ENCODE results near the gene IL1F10.
A peak's percentile ranks its signal among the peaks of the same experiment; 100 is the strongest.
"Not testable (repeated sequence)": the region's sequence is repeated elsewhere in the genome, so short reads cannot be mapped to it uniquely, and the experiment has no call there.

IL1F10 gene

DNA sequence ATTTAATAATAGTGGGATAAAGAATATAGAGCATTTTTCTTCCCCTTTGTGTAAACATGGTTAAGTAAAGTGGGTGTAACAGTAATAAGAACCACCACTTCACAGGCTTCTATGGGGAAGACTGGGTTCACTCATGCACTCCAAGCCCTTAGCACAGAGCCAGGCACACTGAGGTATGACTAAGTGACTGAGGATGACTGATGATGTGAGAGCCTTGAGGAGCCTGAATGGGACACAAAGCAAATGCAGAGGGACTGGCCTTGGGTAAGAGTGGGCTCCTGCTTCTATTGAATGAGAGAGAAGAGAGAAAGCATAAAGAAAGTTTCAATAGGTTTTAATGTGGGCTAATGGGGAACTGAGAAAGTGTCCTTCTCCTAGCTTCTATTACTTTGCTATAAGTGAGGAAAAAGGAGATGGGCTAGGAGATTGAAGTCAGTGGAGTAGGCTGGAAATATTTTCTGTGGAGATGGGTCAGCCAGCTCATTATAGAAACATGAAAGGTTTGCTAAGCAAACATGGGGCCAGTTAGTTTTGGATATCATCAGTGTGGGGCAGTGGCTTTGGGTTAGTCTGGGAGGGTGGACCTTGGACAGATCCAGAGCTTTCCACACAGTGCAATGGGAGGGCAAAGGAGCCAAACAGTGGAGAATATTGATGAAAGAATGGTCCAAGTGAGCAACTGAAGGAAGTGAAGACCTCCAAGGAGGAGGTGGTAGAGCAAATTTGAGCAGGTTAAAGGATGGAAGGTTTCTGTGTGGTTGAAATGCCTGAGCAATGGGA is 20.6 kb downstream of the IL1F10 start:
- DNase-seq (ENCODE audit: low read depth) = no peak
- no peak for TF ChIP-seq CTCF (conservative IDR thresholded peaks at IDR 0.05; ENCODE audit: low read length)
- H3K4me3 ChIP-seq (ENCODE audit: low read length) = no peak overlapping the region

DNA sequence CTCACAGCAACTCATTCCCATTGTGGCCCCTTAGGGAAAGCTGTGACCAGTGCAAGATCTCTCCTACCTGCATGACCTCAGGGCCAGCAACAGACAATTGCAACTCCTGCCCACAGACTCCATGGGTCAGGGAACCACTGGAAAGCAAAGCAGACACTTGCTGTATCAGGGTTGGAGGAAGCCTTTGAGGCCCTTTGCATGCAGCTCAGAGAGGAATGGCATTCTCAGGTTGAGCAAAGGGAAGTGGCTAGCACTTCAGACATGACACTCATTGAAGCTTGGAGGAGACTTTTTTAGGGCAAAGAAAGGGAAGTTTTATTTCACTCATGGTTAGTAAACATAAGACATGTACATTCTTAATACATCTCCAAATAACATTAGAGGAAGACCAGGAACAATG is 22.1 kb downstream of the IL1F10 start:
- DNase-seq (ENCODE audit: low read depth) = no peak
- no peak for TF ChIP-seq CTCF (conservative IDR thresholded peaks at IDR 0.05; ENCODE audit: low read length)
- H3K4me3 ChIP-seq (ENCODE audit: low read length) = no peak overlapping the region

GRCh38 chr2:113091231-113091896 is 23.6 kb downstream of the IL1F10 start:
- no peak overlapping the region for H3K4me3 ChIP-seq (ENCODE audit: low read length)
- TF ChIP-seq CTCF (conservative IDR thresholded peaks at IDR 0.05; ENCODE audit: low read length) = no peak
- no peak for DNase-seq (ENCODE audit: low read depth)

DNA sequence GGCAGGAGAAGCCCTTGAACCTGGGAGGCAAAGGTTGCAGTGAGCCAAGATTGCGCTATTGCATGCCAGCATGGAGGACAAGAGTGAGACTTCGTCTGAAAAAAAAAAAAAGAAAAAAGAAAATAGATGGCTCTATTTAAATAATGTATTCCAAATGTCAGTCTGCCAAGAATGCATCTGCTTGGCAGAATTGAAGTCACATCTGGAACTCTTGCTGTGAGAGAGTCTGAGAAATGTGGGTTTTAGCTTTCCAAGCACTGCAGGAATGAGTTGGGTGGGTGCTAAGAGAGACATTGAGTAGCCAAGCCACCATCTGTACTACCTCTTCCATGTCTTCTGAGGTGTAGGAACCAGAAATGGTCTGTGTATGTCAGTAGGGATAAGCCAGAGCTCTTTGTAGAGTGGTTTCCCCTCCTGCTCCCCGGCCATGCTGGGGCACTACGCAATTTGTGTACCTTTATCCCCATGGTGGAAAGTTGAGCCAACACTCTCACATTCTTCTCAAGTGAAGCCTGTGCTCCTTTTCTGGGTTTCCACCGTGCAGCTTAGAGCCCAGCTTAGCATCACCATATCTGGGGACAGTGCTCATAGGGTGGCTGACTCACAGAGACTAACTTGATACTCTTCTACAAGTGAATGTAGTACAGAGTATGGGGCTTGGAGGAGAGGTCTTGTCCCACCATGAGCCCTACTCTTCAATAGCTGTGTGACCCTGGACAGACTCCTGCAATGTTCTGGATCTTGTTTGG is 25.3 kb downstream of the IL1F10 start:
- DNase-seq (ENCODE audit: low read depth) = peak; percentile 40
- TF ChIP-seq CTCF (conservative IDR thresholded peaks at IDR 0.05; ENCODE audit: low read length) = no peak
- no peak overlapping the region for H3K4me3 ChIP-seq (ENCODE audit: low read length)

DNA sequence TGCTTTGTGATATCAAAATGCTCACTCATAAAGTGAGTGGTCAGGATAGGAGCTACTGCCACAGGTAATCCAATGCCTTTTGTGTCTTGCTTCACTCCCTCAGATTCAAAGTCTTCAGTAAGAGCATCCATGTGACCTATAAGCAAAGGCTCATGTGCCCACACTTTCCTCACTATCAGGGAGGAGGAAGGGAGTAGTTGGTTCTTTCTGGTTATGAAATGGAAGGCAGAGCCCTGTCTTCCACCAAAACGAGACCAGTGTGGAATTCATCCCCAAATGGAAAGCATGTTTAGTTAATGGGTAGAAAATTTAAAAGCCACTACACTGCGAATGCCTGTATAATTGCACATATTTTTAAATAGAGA is 25.8 kb downstream of the IL1F10 start:
- no peak for TF ChIP-seq CTCF (conservative IDR thresholded peaks at IDR 0.05; ENCODE audit: low read length)
- no peak overlapping the region for H3K4me3 ChIP-seq (ENCODE audit: low read length)
- no peak for DNase-seq (ENCODE audit: low read depth)

- not testable (repeated sequence) for DNase-seq (ENCODE audit: low read depth); H3K4me3 ChIP-seq (ENCODE audit: low read length)
Measured at GRCh38 chr2:113096306-113096705, 28.5 kb downstream of the IL1F10 start.

- not testable (repeated sequence) for DNase-seq (ENCODE audit: low read depth); H3K4me3 ChIP-seq (ENCODE audit: low read length)
Measured at GRCh38 chr2:113096842-113097618, 29.3 kb downstream of the IL1F10 start.

Data from AG10803 (cell line).